H9 (cell line): ENCODE data around the gene CDC6. TPM values are rescaled to one million over a fixed set of nuclear protein-coding genes. Genes with fewer than 3 reads are reported as not detected.

Source experiments
- DNase-seq: peaks from one replicate; pipeline ENCODE4 v3.0.0-alpha.2; 2017
- H2AFZ ChIP-seq: one replicate; pipeline ENCODE4 v1.6.1; 2013; ENCODE audit warnings: mild to moderate bottlenecking, low read length, control low read depth, moderate library complexity
- H2AK5ac ChIP-seq: 2 replicates; pipeline ENCODE4 v1.6.1; 2013; ENCODE audit warnings: low read length, control low read depth, mixed read lengths; ENCODE audit not compliant: insufficient read length
- H2BK120ac ChIP-seq: one replicate; pipeline ENCODE4 v1.6.1; 2013; ENCODE audit warnings: low read depth, mild to moderate bottlenecking, low read length, control low read depth, inconsistent platforms; ENCODE audit not compliant: poor library complexity, severe bottlenecking
- H2BK12ac ChIP-seq: 2 replicates; pipeline ENCODE4 v1.6.1; 2013; ENCODE audit warnings: low read length, control low read depth, mixed read lengths, low read depth; ENCODE audit not compliant: insufficient read length
- H2BK15ac ChIP-seq: 2 replicates; pipeline ENCODE4 v1.6.1; 2013; ENCODE audit warnings: low read depth, low read length, control low read depth
- H2BK20ac ChIP-seq: one replicate; pipeline ENCODE4 v1.6.1; 2013; ENCODE audit warnings: low read depth, mild to moderate bottlenecking, low read length, control low read depth, inconsistent platforms; ENCODE audit not compliant: poor library complexity, severe bottlenecking
- H2BK5ac ChIP-seq: 2 replicates; pipeline ENCODE4 v1.6.1; 2013; ENCODE audit warnings: low read length, control low read depth, mixed read lengths; ENCODE audit not compliant: insufficient read length
- H3K14ac ChIP-seq: 2 replicates; pipeline ENCODE4 v1.6.1; 2013; ENCODE audit warnings: low read length, control low read depth; ENCODE audit not compliant: insufficient read depth
- H3K18ac ChIP-seq: 2 replicates; pipeline ENCODE4 v1.6.1; 2013; ENCODE audit warnings: low read depth, mild to moderate bottlenecking, mixed read lengths, low read length, control low read depth; ENCODE audit not compliant: insufficient read length
- H3K23ac ChIP-seq: 2 replicates; pipeline ENCODE4 v1.6.1; 2013; ENCODE audit warnings: low read length, control low read depth, mixed read lengths, low read depth; ENCODE audit not compliant: insufficient read length
- H3K23me2 ChIP-seq: 2 replicates; pipeline ENCODE4 v1.6.1; 2013; ENCODE audit warnings: low read depth, mild to moderate bottlenecking, mixed read lengths, low read length, control low read depth; ENCODE audit not compliant: insufficient read length, poor library complexity, severe bottlenecking
- H3K27ac ChIP-seq: 2 replicates; pipeline ENCODE4 v1.5.1; 2013; ENCODE audit warnings: low read length, control low read depth, mixed read lengths, low read depth; ENCODE audit not compliant: insufficient read length
- H3K27me3 ChIP-seq: 2 replicates; pipeline ENCODE4 v1.6.1; 2013; ENCODE audit warnings: low read length, control low read depth, inconsistent platforms; ENCODE audit not compliant: insufficient read depth
- H3K4ac ChIP-seq: 2 replicates; pipeline ENCODE4 v1.6.1; 2013; ENCODE audit warnings: low read depth, mild to moderate bottlenecking, control low read depth, inconsistent platforms, low read length, moderate library complexity
- H3K4me1 ChIP-seq: 2 replicates; pipeline ENCODE4 v1.6.1; 2013; ENCODE audit warnings: low read length, control low read depth, inconsistent platforms; ENCODE audit not compliant: insufficient read depth
- H3K4me2 ChIP-seq: 2 replicates; pipeline ENCODE4 v1.6.1; 2013; ENCODE audit warnings: low read length, control low read depth, mixed read lengths; ENCODE audit not compliant: insufficient read length, insufficient read depth
- H3K56ac ChIP-seq: 2 replicates; pipeline ENCODE4 v1.6.1; 2013; ENCODE audit warnings: low read depth, mild to moderate bottlenecking, mixed read lengths, low read length, control low read depth; ENCODE audit not compliant: insufficient read length
- H3K79me1 ChIP-seq: 2 replicates; pipeline ENCODE4 v1.6.1; 2013; ENCODE audit warnings: low read depth, mild to moderate bottlenecking, moderate library complexity, low read length, control low read depth, inconsistent platforms; ENCODE audit not compliant: insufficient read depth, poor library complexity, severe bottlenecking
- H3K79me2 ChIP-seq: 2 replicates; pipeline ENCODE4 v1.6.1; 2013; ENCODE audit warnings: low read length, control low read depth, inconsistent platforms; ENCODE audit not compliant: insufficient read depth
- H3K9ac ChIP-seq: 2 replicates; pipeline ENCODE4 v1.6.1; 2013; ENCODE audit warnings: low read length, control low read depth, mixed read lengths; ENCODE audit not compliant: insufficient read length; ENCODE audit errors: extremely low read depth
- H3K9me3 ChIP-seq: one replicate; pipeline ENCODE4 v1.6.1; 2013; ENCODE audit warnings: low read depth, low read length, inconsistent platforms; ENCODE audit not compliant: control insufficient read depth
- H3T11ph ChIP-seq: one replicate; pipeline ENCODE4 v1.6.1; 2013; ENCODE audit warnings: mild to moderate bottlenecking, low read length, control low read depth, inconsistent platforms
- H4K20me1 ChIP-seq: one replicate; pipeline ENCODE4 v1.6.1; 2013; ENCODE audit not compliant: control insufficient read depth, insufficient read length, insufficient read depth
- H4K5ac ChIP-seq: 2 replicates; pipeline ENCODE4 v1.6.1; 2013; ENCODE audit warnings: low read depth, mild to moderate bottlenecking, mixed read lengths, low read length, control low read depth; ENCODE audit not compliant: insufficient read length
- H4K8ac ChIP-seq: replicated peaks from 2 replicates; pipeline ENCODE4 v1.6.1; 2013; ENCODE audit warnings: low read length, control low read depth, mixed read lengths, low read depth; ENCODE audit not compliant: insufficient read length
- H4K91ac ChIP-seq: 2 replicates; pipeline ENCODE4 v1.6.1; 2013; ENCODE audit warnings: low read depth, mild to moderate bottlenecking, moderate library complexity, mixed read lengths, low read length, control low read depth; ENCODE audit not compliant: insufficient read length
- H3K27ac Mint-ChIP-seq, 3 experiments: 2 replicates in 2 of 3; 3 replicates in 1 of 3; pipeline ENCODE4 v1.8.0; 2020 to 2021; ENCODE audit warnings: mixed read lengths in 3 of 3, mild to moderate bottlenecking in 1 of 3, moderate library complexity in 1 of 3
- H3K27me3 Mint-ChIP-seq: 2 replicates; pipeline ENCODE4 v1.8.0; 2021; ENCODE audit warnings: low read depth, mild to moderate bottlenecking, moderate library complexity, mixed read lengths
- H3K36me3 Mint-ChIP-seq, 3 experiments: 2 replicates in 2 of 3; 3 replicates in 1 of 3; pipeline ENCODE4 v1.8.0; 2020 to 2021; ENCODE audit warnings: low read depth in 3 of 3, mixed read lengths in 3 of 3; ENCODE audit not compliant: insufficient read depth in 1 of 3
- H3K4me1 Mint-ChIP-seq, 2 experiments: 2 replicates each; pipeline ENCODE4 v1.8.0; 2020; ENCODE audit warnings: mixed read lengths in 2 of 2
- H3K4me3 Mint-ChIP-seq, 2 experiments: 2 replicates in 1 of 2; 3 replicates in 1 of 2; pipeline ENCODE4 v1.8.0; 2020 to 2021; ENCODE audit warnings: mild to moderate bottlenecking in 2 of 2, mixed read lengths in 2 of 2, moderate library complexity in 1 of 2
- H3K9me3 Mint-ChIP-seq, 2 experiments: 2 replicates in 1 of 2; 3 replicates in 1 of 2; pipeline ENCODE4 v1.8.0; 2020; ENCODE audit warnings: mild to moderate bottlenecking in 2 of 2, mixed read lengths in 2 of 2, moderate library complexity in 1 of 2
- CTCF ChIP-seq: fragments of 200-600 bp; sonication (generic); conservative IDR thresholded peaks from 3 replicates; pipeline ENCODE4 v1.8.0; 2021; ENCODE audit warnings: antibody characterized with exemption, mild to moderate bottlenecking
- WGBS: extraction: QIAGEN DNeasy Blood & Tissue Kit; methylation state at CpG from one replicate; pipeline ENCODE4 v1.1.7; 2013; ENCODE audit warnings: missing lambda C conversion rate, low lambda C conversion rate, mixed read lengths; ENCODE audit not compliant: insufficient read length; ENCODE audit errors: extremely low coverage; 5-methylcytosine and 5-hydroxymethylcytosine counted together
- total RNA-seq: library from RNA; stranded (reverse); gene quantifications from 2 replicates; pipeline ENCODE4 v1.2.1, GENCODE V29; 2021

Gene CDC6
- total RNA-seq, 1 experiment from 2014 or later, result 131 TPM

DNA sequence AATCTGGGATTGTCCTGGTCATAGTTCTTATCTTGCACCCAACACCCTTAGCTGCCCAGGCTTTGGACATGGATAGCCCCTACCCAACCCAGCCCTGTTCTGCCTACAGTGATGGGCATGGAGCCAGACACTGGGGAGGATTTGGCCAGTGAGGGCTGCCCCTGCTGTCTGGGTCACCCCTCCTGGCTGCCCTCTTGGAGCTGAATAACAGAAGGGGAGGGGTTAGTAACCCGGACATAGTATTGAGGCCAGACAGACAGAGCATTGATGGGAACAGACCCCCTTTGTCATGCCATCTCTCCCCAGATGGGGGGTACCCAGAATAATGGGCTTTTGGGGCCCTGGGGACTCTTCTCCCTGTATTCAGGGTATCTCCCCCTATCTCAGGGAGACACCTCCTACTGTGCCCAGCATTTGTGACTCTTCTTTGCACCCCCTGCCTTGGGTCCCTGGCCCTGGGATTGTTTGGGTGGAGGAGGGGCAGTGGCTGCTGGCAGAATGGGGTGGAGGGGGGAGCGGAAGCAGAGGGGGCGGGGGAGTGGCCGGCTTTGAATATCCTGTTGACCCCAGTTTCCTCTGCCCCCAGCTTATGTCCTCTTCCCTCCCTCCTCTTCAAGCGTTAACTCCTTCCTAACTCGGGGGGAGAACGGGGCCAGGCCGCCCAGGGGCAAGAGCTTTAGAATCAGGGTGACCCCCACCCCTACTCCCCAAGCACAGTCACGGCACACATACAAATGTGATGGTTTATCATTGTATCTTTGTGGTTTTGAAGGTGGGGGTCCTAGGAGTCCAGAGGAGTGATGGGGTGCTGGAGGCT, 59.8 kb downstream of the CDC6 start:
- Histone ChIP-seq H3K14ac (no peak overlapping the region), H4K5ac (no peak overlapping the region), H3K79me2 (no peaks in the 10 kb centered on the region), H3K56ac (no peak overlapping the region), H3K27ac (no peak overlapping the region), H3K4ac (no peak overlapping the region), H2BK15ac (no peak overlapping the region), H2BK5ac (no peak overlapping the region), H3K18ac (no peak overlapping the region), H4K20me1 (no peaks in the 10 kb centered on the region), H3K27me3 (peaks cover 18% of the 10 kb centered on the region; the same call in 1 of the 2 replicates), H4K91ac (no peak overlapping the region), H2BK12ac (no peak overlapping the region), H3T11ph (no peak overlapping the region), H3K9me3 (no peaks in the 10 kb centered on the region), H3K9ac (no peak overlapping the region), H3K23ac (no peak overlapping the region), H2BK120ac (no peak overlapping the region), H2AFZ (no peak overlapping the region), H4K8ac (no peak overlapping the region), H3K79me1 (no peaks in the 10 kb centered on the region), H2AK5ac (no peak overlapping the region), H2BK20ac (no peak overlapping the region), H3K23me2 (peaks cover 12% of the 10 kb centered on the region), H3K4me2 (peak overlapping the region; percentile 29), H3K4me1 (peaks cover 23% of the 10 kb centered on the region)
- peak; percentile 64 for DNase-seq
- peaks cover 11 to 22% (median 22%) of the 10 kb centered on the region in 3 experiments; a peak in 6 of 7 replicates for H3K36me3 Mint-ChIP-seq
- H3K27me3 Mint-ChIP-seq, result peaks cover 93% of the 10 kb centered on the region
- H3K9me3 Mint-ChIP-seq, result no peaks in the 10 kb centered on the region
- no peak overlapping the region; a peak in 1 of 7 replicates for H3K27ac Mint-ChIP-seq
- TF ChIP-seq CTCF, result no peak
- H3K4me1 Mint-ChIP-seq, result peaks cover 77 to 82% of the 10 kb centered on the region in 2 experiments
- H3K4me3 Mint-ChIP-seq, result peak overlapping the region; percentile 59 to 73
- WGBS, result no CpG with 5 or more reads among the region's 9 CpGs
